A673 (cell line): ENCODE measurements around the gene LCN9.

ENCODE experiments used
- CTCF ChIP-seq: fragments of 300-800, 200-600 bp; sonication (generic); conservative IDR thresholded peaks from 2 replicates; pipeline ENCODE4 v1.5.1; 2017; ENCODE audit warnings: low read depth, mild to moderate bottlenecking, antibody characterized with exemption, low read length, moderate library complexity, mixed read lengths
- EZH2 ChIP-seq: fragments of 200-600 bp; sonication (generic); IDR thresholded peaks from 2 replicates; pipeline ENCODE4 v1.6.1; 2017; ENCODE audit warnings: borderline replicate concordance, low read depth, mild to moderate bottlenecking, mixed read lengths, antibody characterized with exemption, low read length; ENCODE audit not compliant: poor library complexity, severe bottlenecking

DNA sequence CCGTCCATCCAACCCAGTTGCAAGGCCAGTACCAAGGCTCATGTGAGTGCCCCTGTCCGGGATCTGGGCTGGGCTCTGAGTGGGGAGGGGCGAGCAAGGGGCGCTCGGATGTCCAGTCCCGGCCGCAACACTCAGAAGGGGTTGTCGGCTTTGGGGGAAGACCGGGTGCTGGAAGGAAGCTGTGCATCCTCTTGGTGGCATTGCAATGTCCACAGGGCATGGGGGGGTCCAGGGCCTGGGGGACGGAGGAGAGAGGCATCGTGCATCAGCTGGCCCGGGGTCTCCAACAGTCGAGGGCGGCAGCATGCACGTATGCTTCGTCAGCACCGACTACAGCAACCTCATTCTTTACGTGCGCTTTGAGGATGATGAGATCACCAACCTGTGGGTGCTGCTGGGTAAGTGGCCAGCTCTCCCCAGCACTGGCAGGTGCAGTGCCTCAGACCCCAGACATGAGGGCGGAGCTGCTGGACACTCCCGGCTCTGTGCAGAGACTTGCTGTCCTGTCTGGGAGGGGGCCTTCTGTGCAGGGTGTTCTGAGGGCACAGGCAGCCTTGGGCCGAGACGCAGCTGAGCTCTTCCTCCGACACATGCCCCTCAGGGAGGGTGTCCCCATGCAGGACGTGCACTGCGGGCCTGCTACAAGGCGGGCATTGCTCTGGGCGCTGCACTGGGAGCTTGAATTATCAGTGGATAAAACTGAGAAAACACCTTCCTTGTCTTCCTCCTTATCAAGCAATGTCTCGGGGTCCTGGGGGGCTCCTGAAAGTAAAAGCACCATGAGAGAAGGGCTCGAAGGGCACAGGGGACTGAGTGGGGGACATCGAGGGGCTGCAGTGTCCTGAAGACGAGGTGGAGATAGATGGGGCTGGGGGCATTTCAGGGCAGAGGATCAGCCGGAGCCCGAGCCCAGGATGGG, 46.2 kb upstream of the LCN9 start:
- TF ChIP-seq EZH2, result no peak
- TF ChIP-seq CTCF, result no peak
